H1 (cell line): ENCODE data around the gene PALM2AKAP2.

Experiments used
- GABPA ChIP-seq: IDR thresholded peaks from 2 replicates; pipeline ENCODE4 v1.6.1; 2011; ENCODE audit warnings: mild to moderate bottlenecking, low read length, moderate library complexity, borderline replicate concordance; ENCODE audit not compliant: insufficient read depth
- POLR2A ChIP-seq, 2 experiments: IDR thresholded peaks; 1 replicate in 1 of 2; 2 replicates in 1 of 2; pipeline ENCODE4 v1.6.1; 2011; ENCODE audit warnings: low read depth in 2 of 2, low read length in 2 of 2, mild to moderate bottlenecking in 2 of 2; ENCODE audit errors: control extremely low read depth in 1 of 2
- POLR2AphosphoS5 ChIP-seq: IDR thresholded peaks from 2 replicates; pipeline ENCODE4 v1.6.1; 2011; ENCODE audit warnings: low read depth, low read length
- SIN3A ChIP-seq, 2 experiments: IDR thresholded peaks in 1 of 2; conservative IDR thresholded peaks in 1 of 2; 2 replicates each; pipeline ENCODE4 v1.6.1; 2011 to 2012; ENCODE audit warnings: low read length in 2 of 2, improper control_type of control experiment in 1 of 2, low read depth in 1 of 2, mild to moderate bottlenecking in 1 of 2
- TCF12 ChIP-seq: IDR thresholded peaks from 2 replicates; pipeline ENCODE4 v1.6.1; 2011; ENCODE audit warnings: low read depth, mild to moderate bottlenecking, low read length
- TF ChIP-seq, protein P1 (sequence below): IDR thresholded peaks from 2 replicates; pipeline ENCODE4 v1.6.1; 2011; ENCODE audit warnings: low read depth, mild to moderate bottlenecking, low read length; ENCODE audit not compliant: insufficient read depth
- TF ChIP-seq, protein P2 (sequence below), 3 experiments: IDR thresholded peaks; 1 replicate in 2 of 3; 2 replicates in 1 of 3; pipeline versions ENCODE4 v1.5.1 to v1.6.1; 2011; ENCODE audit warnings: low read length in 3 of 3, mild to moderate bottlenecking in 3 of 3, inconsistent platforms in 2 of 3, low read depth in 1 of 3, moderate library complexity in 1 of 3; ENCODE audit not compliant: insufficient read depth in 1 of 3; ENCODE audit errors: control extremely low read depth in 1 of 3

DNA sequence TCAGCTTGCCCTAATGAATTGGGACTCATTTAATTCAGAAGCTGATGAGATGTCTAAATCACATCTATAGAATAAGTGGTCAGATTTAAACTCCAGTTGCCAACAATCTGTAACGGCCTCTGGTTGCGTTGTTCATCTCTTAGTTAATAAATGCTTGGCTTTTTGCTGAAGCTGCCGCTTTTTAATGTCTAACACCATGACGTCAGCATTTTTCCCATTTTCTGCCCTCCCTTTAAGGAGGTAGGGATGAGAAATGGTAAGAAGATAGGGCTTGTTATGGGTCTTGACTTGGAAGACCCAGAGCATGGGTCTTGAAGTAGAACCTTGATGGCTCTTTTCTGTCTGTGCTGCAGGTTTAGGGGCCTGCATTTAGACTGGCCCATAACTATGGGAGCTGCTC, 33.3 kb downstream of the PALM2AKAP2 start:
- TF ChIP-seq, protein P1, sequence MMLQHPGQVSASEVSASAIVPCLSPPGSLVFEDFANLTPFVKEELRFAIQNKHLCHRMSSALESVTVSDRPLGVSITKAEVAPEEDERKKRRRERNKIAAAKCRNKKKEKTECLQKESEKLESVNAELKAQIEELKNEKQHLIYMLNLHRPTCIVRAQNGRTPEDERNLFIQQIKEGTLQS = no peak
- TF ChIP-seq, protein P2, sequence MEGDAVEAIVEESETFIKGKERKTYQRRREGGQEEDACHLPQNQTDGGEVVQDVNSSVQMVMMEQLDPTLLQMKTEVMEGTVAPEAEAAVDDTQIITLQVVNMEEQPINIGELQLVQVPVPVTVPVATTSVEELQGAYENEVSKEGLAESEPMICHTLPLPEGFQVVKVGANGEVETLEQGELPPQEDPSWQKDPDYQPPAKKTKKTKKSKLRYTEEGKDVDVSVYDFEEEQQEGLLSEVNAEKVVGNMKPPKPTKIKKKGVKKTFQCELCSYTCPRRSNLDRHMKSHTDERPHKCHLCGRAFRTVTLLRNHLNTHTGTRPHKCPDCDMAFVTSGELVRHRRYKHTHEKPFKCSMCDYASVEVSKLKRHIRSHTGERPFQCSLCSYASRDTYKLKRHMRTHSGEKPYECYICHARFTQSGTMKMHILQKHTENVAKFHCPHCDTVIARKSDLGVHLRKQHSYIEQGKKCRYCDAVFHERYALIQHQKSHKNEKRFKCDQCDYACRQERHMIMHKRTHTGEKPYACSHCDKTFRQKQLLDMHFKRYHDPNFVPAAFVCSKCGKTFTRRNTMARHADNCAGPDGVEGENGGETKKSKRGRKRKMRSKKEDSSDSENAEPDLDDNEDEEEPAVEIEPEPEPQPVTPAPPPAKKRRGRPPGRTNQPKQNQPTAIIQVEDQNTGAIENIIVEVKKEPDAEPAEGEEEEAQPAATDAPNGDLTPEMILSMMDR (IDR thresholded peaks at IDR 0.05; ENCODE audit: control extremely low read depth in 1 of 3, insufficient read depth in 1 of 3, low read depth in 1 of 3, low read length in 3 of 3) = no peak
- TF ChIP-seq POLR2A (IDR thresholded peaks at IDR 0.05; ENCODE audit: control extremely low read depth in 1 of 2, low read depth in 2 of 2, low read length in 2 of 2) (no peak), GABPA (no peak), SIN3A (conservative IDR thresholded peaks at IDR 0.05 in 1 of 2, IDR thresholded peaks at IDR 0.05 in 1 of 2; ENCODE audit: low read depth in 1 of 2, low read length in 2 of 2) (no peak), POLR2AphosphoS5 (no peak), TCF12 (no peak)
